Measurements from ENCODE around the gene AIM2.
A peak's percentile ranks its signal among the peaks of the same experiment; 100 is the strongest.
"Not testable (repeated sequence)": the region's sequence is repeated elsewhere in the genome, so short reads cannot be mapped to it uniquely, and the experiment has no call there.

AIM2 gene, protein sequence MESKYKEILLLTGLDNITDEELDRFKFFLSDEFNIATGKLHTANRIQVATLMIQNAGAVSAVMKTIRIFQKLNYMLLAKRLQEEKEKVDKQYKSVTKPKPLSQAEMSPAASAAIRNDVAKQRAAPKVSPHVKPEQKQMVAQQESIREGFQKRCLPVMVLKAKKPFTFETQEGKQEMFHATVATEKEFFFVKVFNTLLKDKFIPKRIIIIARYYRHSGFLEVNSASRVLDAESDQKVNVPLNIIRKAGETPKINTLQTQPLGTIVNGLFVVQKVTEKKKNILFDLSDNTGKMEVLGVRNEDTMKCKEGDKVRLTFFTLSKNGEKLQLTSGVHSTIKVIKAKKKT

DNA sequence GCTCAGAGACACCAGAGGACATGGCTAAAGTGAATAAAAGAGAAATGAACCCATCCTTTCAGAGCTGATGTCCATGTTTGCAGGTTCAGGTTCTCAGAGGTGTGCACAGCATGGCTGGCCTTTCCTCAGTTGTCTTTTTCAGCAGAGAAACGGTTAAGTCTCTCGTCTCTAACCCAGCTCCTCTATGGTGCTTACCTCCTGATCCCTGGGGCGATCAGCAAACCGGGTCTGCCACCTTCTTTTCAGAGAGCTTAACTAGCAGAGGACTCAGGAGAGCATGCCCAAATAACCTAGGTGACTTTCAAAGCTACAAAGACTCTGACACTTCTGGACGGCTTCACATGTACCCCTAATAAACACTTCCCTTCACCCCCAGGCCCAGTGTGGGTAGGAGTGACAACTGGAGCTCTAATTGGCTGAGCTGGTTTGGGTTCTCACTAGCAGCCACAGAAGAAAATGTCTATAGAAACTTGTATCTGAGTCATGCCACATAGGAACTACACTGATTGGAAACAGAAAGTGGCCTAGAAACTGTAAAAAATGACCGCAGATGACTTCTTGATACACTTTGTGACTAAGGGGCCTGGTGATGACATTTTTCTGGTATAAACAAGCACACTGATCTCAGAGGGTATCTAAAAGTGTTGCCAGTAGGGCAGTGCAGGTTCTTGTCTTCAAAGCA lies at the start of gene AIM2:
Gene AIM2, minus strand, starts transcription at position 329 of the 682 bp plus-strand sequence. CDS start 3,267 bp downstream, outside the sequence.
- Mint-ChIP-seq H3K36me3 (ENCODE audit: low read depth) (peaks cover 14% of the 10 kb centered on the region), H3K27me3 (ENCODE audit: low read depth) (peaks cover 4% of the 10 kb centered on the region), H3K27ac (peak within 1 kb of the TSS; percentile 97), H3K9me3 (peaks cover 5% of the 10 kb centered on the region), H3K4me3 (peak within 1 kb of the TSS; percentile 83), H3K4me1 (ENCODE audit: low read depth) (peaks cover 44% of the 10 kb centered on the region)

DNA sequence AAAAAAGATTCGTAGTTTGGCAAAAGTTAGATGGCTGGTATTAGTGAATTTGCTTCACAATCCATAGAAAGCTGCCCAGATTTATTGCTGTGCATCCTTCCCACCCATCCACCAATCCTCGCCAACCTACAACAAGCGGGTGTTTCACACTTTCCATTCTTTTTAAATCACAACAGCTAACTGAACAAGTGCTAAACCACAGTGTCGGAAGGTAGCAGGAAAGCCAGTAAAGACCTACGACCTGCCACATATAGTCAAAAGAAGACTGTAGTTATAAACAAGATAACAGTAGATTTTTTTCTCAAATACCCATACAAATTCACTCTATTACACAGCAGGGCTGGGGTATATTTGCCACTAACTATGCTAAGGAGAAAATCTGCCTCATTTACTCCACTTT lies 47.0 kb upstream of the AIM2 start:
- Mint-ChIP-seq H3K4me1 (ENCODE audit: low read depth) (peaks cover 2% of the 10 kb centered on the region), H3K27ac (no peak overlapping the region), H3K4me3 (no peak overlapping the region), H3K9me3 (no peaks in the 10 kb centered on the region), H3K27me3 (ENCODE audit: low read depth) (peaks cover 25% of the 10 kb centered on the region), H3K36me3 (ENCODE audit: low read depth) (no peaks in the 10 kb centered on the region)

DNA sequence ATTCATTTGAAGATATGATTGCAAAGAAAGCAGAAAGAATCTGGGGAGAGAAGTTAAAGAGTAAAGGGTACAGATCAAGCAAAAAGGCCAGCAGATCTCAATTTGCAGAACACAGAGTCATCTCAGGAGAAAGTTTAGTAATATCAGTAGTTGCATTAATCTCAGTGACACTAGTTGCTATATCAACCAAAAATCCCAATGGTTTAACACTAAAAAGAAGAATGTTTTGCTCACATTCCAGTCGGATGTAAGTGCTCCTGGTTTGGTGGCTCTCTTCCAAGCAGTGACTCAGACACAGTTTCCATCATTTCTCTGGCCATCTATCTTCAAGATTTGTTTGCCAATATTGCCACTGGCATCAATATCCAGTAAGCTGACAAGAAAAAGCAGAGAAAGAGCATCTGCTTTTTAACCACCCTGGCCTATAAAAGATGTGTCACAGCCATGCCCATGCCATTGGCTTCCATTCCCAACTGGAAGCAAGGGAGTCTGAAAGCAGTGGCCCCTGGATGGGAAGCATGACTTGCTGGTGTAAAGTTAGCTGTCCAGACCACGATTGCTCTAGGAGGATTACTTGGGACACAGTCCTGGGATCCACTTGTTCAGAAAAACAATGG lies 45.5 kb upstream of the AIM2 start:
- no peaks in the 10 kb centered on the region for H3K9me3 Mint-ChIP-seq
- H3K27me3 Mint-ChIP-seq (ENCODE audit: low read depth), result peaks cover 26% of the 10 kb centered on the region
- no peak overlapping the region for H3K27ac Mint-ChIP-seq
- H3K36me3 Mint-ChIP-seq (ENCODE audit: low read depth), result no peaks in the 10 kb centered on the region
- H3K4me3 Mint-ChIP-seq, result no peak overlapping the region
- H3K4me1 Mint-ChIP-seq (ENCODE audit: low read depth), result peaks cover 2% of the 10 kb centered on the region

DNA sequence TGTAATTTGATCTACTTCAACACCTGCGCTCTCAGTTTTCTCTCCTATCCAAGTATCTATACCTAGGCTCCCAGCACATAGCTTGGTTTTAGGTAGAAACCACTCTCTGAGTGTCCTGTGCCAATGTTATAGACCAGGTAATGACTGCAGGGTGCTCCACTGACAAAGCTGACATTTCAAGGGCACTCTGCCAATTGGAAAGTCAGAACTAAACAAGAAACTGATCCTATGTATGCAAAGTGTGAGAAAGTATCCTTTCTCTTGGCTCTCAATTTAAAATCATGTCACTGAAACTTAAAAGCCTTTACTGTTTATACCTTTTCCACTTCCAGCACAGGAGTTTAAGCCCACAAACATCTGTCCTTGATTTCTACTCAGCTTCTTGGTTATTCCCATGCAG lies 45.0 kb upstream of the AIM2 start:
- H3K27ac Mint-ChIP-seq, result no peak overlapping the region
- no peaks in the 10 kb centered on the region for H3K9me3 Mint-ChIP-seq
- peaks cover 2% of the 10 kb centered on the region for H3K4me1 Mint-ChIP-seq (ENCODE audit: low read depth)
- no peaks in the 10 kb centered on the region for H3K36me3 Mint-ChIP-seq (ENCODE audit: low read depth)
- H3K27me3 Mint-ChIP-seq (ENCODE audit: low read depth), result peaks cover 31% of the 10 kb centered on the region
- no peak overlapping the region for H3K4me3 Mint-ChIP-seq

DNA sequence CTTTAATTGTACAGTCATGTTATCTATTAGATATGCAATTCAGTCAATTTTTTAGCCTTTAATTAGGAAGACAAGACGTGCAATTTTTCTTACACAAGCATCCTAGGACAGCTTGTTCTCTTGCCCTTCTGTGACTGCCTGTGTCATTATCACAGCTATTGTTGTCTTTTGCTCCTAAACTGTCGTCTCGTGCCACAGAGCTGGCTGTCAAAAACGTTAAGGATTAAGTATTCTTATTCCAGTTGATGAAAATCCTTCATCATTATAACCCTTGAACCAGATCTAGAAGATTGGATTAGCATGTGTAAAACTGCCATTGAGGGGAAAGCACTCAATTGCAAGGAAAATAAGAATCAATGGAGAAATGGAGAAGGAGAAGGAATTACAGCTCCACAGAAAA lies 43.8 kb upstream of the AIM2 start:
- Mint-ChIP-seq H3K4me1 (ENCODE audit: low read depth) (peaks cover 2% of the 10 kb centered on the region), H3K9me3 (no peaks in the 10 kb centered on the region), H3K4me3 (no peak overlapping the region), H3K27me3 (ENCODE audit: low read depth) (peaks cover 31% of the 10 kb centered on the region), H3K27ac (no peak overlapping the region), H3K36me3 (ENCODE audit: low read depth) (no peaks in the 10 kb centered on the region)

DNA sequence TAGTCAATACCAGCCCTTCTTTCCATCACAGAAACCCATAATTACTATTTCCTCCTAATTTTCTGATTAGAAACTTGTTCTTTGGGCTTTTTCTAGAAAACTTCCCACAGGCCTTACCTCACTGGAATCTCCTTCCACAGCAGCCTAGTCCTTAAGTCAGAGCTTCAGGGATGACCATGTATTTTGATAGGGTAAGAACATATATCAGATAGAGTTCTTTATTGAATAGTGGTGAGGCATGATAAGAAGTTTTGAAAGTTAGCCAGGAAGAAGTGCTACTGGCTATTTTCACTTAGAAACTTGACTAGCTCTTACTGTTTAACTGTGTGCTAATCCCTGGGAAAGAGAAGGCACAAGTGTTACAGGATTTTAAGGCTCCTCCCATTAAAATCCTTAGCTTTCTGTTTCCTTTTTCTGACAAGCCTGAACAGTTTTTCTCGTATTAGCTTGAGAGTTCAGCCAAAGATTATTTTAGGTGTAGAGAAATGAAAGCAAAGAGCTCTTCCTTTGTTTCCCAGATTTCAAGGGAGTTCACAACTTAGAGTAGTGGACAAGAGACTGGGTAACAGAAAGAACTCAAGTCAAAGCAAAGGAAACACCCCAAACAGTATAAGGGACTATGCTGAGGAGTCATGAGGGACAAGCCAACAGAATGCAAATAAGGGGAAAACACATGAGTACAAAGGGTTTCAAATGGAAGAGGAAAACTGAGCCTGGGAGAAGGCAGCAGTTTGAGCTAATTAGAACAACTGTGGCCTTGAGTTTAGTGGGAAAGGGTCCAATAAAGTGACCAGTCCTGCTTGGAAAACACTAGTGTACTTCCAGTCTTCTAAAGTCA lies 37.2 kb upstream of the AIM2 start:
- H3K4me3 Mint-ChIP-seq, result no peak overlapping the region
- no peak overlapping the region for H3K27ac Mint-ChIP-seq
- H3K9me3 Mint-ChIP-seq, result peaks cover 3% of the 10 kb centered on the region
- H3K4me1 Mint-ChIP-seq (ENCODE audit: low read depth), result no peaks in the 10 kb centered on the region
- H3K27me3 Mint-ChIP-seq (ENCODE audit: low read depth), result peaks cover 23% of the 10 kb centered on the region
- H3K36me3 Mint-ChIP-seq (ENCODE audit: low read depth), result no peaks in the 10 kb centered on the region

DNA sequence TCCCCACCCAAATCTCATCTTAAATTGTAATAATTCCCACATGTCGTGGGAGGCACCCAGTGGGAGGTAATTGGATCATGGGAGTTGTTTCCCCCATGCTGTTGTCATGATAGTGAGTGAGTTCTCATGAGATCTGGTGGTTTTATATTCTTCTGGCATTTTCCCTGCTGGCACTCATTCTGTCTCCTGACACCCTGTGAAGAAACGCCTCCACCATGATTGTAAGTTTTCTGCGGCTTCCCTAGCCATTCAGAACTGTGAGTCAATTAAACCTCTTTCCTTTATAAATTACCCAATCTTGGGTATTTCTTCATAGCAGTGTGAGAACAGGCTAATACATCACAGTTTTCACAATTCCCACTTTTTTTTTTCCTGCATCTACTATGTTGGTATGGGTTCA lies 26.5 kb upstream of the AIM2 start:
- H3K36me3 Mint-ChIP-seq (ENCODE audit: low read depth); H3K9me3 Mint-ChIP-seq; H3K4me1 Mint-ChIP-seq (ENCODE audit: low read depth); H3K4me3 Mint-ChIP-seq; H3K27ac Mint-ChIP-seq: not testable (repeated sequence)
- peaks cover 49% of the 10 kb centered on the region for H3K27me3 Mint-ChIP-seq (ENCODE audit: low read depth)

DNA sequence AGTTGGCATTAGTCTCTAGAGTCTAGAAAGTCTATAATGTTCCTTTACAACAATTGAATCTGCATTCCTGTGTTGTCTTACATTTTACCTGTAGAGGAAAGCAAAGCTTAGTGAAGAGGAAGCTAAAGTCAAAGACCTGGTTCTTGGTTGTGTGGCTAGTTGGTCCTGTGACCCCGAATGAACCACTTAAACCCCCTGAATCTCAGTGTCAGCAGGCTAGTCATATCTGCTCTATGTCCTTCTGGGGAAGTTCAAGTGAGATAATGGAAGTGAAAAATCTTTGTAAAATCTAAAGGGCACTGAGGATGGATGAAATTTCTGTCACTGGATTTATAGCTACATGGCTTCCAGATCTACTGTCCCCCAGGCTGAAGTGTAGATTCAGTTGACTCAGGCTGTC lies 24.0 kb upstream of the AIM2 start:
- Mint-ChIP-seq H3K4me3 (no peak overlapping the region), H3K9me3 (no peaks in the 10 kb centered on the region), H3K27me3 (ENCODE audit: low read depth) (peaks cover 59% of the 10 kb centered on the region), H3K4me1 (ENCODE audit: low read depth) (no peaks in the 10 kb centered on the region), H3K27ac (no peak overlapping the region), H3K36me3 (ENCODE audit: low read depth) (no peaks in the 10 kb centered on the region)

DNA sequence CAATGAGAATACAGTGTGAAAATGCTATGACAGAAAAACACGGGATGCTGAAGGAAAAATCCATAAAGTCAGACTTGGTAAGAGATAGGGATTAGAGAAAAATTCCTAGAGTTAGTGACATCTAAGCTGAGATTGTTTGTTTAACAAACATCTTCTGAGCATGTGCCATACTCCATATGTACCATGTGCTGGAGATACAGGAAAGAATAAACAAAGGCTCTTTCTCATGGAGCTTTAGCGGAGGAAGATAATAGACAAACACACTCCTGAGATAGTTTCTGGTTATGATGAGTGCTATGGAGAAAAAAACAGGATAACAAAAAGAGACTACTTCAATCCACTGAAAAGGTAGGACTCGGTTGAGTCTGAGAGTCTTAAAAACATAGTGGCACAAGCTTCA lies 22.0 kb upstream of the AIM2 start:
- no peaks in the 10 kb centered on the region for H3K9me3 Mint-ChIP-seq
- H3K27ac Mint-ChIP-seq, result no peak overlapping the region
- H3K36me3 Mint-ChIP-seq (ENCODE audit: low read depth), result no peaks in the 10 kb centered on the region
- peaks cover 56% of the 10 kb centered on the region for H3K27me3 Mint-ChIP-seq (ENCODE audit: low read depth)
- no peaks in the 10 kb centered on the region for H3K4me1 Mint-ChIP-seq (ENCODE audit: low read depth)
- no peak overlapping the region for H3K4me3 Mint-ChIP-seq

DNA sequence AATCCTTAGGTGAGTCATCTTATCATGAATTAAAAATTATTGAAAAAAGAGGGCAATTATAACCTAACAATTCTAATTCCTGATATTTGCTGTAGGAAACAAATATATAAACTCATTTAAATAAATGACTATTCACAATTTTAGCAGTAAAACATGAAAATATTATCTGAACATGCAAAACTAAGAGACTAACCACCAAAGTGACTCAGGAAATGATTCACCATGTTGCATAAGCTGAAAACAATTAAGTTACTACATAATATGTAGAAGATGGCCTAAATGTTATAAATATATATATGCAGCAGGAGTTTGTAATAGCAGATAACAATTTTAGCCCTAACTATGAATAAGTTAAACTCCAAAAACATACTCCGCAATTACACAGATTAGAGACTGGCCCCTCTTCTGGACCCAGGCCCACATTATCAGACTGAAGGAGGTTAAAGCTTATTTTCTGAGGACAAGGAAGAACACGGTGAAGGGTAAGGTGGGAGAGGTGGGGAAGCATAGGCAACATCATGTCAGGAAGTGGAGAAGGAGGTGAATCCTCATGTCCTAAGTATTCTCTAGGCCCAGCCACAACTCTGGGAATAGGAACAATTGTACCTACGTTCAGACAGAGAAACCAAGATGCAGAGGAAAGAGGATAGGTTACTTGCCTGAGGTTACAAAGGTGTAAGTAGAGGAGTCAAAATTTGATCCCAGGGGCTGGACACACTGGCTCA lies 15.6 kb upstream of the AIM2 start:
- H3K4me3 Mint-ChIP-seq, result no peak overlapping the region
- H3K27me3 Mint-ChIP-seq (ENCODE audit: low read depth), result peaks cover 16% of the 10 kb centered on the region
- peak overlapping the region; percentile 57 for H3K27ac Mint-ChIP-seq
- H3K9me3 Mint-ChIP-seq, result no peaks in the 10 kb centered on the region
- peaks cover 33% of the 10 kb centered on the region for H3K4me1 Mint-ChIP-seq (ENCODE audit: low read depth)
- H3K36me3 Mint-ChIP-seq (ENCODE audit: low read depth), result no peaks in the 10 kb centered on the region

DNA sequence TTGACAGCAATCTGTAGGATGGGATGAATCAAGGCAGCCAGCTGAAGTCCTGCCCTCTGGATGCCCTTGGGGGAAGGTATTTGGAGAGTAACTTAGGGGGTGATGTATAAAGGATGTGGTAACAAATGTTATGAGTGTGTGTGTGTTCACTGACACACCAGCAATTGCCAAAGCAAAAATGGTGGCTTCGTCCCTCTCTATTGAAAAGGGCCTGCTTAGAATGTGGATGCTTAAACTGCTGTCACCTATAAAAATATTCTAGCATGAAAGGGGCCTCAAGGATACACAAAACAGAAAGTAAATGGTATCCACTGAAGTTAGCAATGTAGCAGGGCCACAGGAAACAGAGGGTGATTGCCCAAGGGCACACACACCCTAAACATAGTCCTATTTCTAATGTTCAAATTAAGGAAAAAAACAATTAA lies 15.1 kb upstream of the AIM2 start:
- H3K9me3 Mint-ChIP-seq, result no peaks in the 10 kb centered on the region
- peaks cover 12% of the 10 kb centered on the region for H3K27me3 Mint-ChIP-seq (ENCODE audit: low read depth)
- H3K36me3 Mint-ChIP-seq (ENCODE audit: low read depth), result no peaks in the 10 kb centered on the region
- H3K27ac Mint-ChIP-seq, result peak overlapping the region; percentile 57
- peaks cover 35% of the 10 kb centered on the region for H3K4me1 Mint-ChIP-seq (ENCODE audit: low read depth)
- H3K4me3 Mint-ChIP-seq, result no peak overlapping the region

DNA sequence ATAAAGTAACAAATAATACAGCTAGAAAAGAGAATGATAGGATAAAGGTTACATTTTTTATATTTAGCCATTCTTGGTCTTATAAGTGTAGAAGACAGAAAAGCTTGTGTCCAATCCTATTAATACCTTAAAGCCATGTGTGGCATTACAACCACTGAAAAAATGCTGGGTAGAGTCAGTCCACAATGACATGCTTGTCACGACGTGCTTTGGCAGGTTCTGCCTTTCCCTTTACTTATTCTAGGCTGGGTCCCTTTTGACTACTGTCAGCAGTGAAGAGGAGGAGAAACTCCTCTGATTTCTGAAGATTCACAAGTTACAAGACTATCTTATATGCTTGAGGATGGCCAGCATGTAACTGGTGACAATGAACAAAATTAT lies 14.6 kb upstream of the AIM2 start:
- H3K4me1 Mint-ChIP-seq (ENCODE audit: low read depth), result peaks cover 35% of the 10 kb centered on the region
- no peaks in the 10 kb centered on the region for H3K9me3 Mint-ChIP-seq
- H3K27me3 Mint-ChIP-seq (ENCODE audit: low read depth), result peaks cover 7% of the 10 kb centered on the region
- no peaks in the 10 kb centered on the region for H3K36me3 Mint-ChIP-seq (ENCODE audit: low read depth)
- peak overlapping the region; percentile 57 for H3K27ac Mint-ChIP-seq
- no peak overlapping the region for H3K4me3 Mint-ChIP-seq

DNA sequence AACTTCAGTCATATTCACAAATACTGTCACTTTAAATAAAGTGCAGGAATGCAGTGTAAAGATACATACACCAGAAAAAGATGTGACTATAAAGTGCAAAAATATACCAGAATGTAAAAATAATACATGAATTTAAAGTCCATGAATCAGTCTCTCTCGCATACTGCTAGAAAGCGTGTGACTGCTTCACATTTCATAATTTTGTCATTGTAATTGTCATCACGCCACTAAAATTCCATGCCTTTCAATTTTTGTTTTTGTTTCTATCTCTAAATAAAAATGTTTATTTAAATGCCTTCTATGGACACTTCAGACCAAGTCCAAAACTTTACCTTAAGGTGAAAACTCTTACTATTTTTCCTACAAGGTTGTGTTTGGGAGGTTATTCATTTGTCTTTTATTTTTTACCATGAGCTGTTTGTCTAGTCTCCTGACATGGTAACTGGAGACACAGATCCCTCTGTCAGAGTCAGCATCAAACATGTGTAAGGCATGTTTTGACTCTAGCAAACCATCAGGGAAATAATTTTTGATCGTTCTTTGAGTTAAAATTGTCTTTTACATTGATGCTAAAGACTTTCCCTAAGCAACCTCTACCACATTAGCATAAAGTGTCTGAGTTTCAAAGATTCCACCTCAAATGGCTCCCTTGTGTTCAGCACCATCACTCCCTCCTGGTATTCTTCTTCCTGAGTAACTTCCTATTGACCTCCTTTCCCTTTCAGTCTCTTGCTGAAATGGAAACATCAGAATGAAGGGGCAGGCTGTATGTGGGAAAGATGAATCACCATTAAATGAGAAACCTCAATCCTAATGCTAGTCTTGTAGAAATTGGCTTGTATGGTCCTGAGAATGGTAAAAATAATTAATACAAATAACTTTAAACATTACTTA lies 14.0 kb upstream of the AIM2 start:
- Mint-ChIP-seq H3K4me3 (no peak overlapping the region), H3K9me3 (no peaks in the 10 kb centered on the region), H3K4me1 (ENCODE audit: low read depth) (peaks cover 35% of the 10 kb centered on the region), H3K27ac (no peak overlapping the region), H3K36me3 (ENCODE audit: low read depth) (no peaks in the 10 kb centered on the region), H3K27me3 (ENCODE audit: low read depth) (peaks cover under 1% of the 10 kb centered on the region)
